GM18505 (cell line): ENCODE measurements around the gene GSK3A.

Experiments used
- ATAC-seq: cut with Tn5 transposase; IDR thresholded peaks from one replicate; pipeline ENCODE4 v1.9.1; 2021; ENCODE audit not compliant: unreplicated experiment
- POLR2A ChIP-seq: IDR thresholded peaks from 4 replicates; pipeline ENCODE4 v1.6.1; 2011; ENCODE audit warnings: borderline replicate concordance; ENCODE audit not compliant: insufficient read depth, insufficient read length; ENCODE audit errors: extremely low read depth

The GSK3A gene

GRCh38 chr19:42206871-42207755, 35.3 kb downstream of the GSK3A start:
- no peak for TF ChIP-seq POLR2A
- no peak for ATAC-seq

DNA sequence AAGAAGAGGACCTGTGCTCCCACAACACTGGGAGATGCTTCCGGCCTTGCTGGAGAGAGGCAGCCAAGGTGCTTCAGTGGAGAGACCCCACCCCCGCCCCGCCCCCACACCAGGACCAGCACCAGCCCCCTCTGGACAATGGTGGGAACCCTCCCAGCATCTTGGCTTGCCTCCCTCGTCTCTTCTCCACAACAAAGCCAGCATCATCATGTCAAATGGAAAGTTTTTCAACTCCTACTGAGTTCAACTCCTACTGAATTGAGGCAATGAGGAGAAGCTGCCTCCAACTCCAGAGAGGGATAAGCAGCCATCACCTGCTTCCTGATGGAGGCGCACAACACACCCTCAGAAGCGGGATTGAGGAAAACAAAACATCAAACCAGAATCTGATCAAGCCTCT, 37.7 kb downstream of the GSK3A start:
- no peak for TF ChIP-seq POLR2A
- no peak for ATAC-seq

GRCh38 chr19:42203700-42204099, 38.7 kb downstream of the GSK3A start:
- TF ChIP-seq POLR2A = no peak
- no peak for ATAC-seq

- TF ChIP-seq POLR2A = no peak
- no peak for ATAC-seq
Measured at GRCh38 chr19:42202290-42202880, 40.0 kb downstream of the GSK3A start.

GRCh38 chr19:42201489-42202289, 40.7 kb downstream of the GSK3A start:
- ATAC-seq = no peak

DNA sequence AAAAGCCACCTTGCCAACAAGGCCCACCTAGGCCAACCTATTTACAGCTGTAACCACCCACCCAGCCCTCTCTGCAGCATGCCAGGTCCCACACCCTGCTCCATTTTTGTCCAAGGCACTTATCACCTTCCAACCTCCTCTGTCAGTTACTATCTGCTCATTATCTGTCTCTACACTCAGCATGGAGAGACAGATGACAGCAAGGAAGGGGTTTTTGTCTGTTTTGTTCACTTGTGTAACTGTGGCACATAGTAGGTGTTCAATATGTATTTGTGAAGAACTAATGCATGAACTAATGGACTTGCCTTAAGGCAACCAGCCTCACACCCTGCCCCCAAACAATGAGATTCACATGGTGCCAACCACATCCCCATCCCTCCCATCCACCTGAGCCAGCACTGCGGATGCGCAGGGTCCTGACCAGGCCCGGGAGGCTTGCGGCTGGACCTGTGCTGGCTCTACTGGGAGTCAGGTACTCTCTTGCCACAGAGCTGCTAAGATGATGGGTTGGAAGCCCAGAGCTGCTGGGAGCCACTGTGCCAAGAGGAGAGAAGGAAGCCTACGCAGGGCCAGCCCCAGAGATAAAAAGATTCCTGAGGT, 42.2 kb downstream of the GSK3A start:
- no peak for ATAC-seq
- TF ChIP-seq POLR2A = no peak

More at GRCh38 chr19:42201489-42202289, 40.7 kb downstream of the GSK3A start:
- peak; percentile 66 for TF ChIP-seq POLR2A

GRCh38 chr19:42199440-42200115, 42.8 kb downstream of the GSK3A start:
- peak; percentile 34 for TF ChIP-seq POLR2A
- ATAC-seq = peak; percentile 26

DNA sequence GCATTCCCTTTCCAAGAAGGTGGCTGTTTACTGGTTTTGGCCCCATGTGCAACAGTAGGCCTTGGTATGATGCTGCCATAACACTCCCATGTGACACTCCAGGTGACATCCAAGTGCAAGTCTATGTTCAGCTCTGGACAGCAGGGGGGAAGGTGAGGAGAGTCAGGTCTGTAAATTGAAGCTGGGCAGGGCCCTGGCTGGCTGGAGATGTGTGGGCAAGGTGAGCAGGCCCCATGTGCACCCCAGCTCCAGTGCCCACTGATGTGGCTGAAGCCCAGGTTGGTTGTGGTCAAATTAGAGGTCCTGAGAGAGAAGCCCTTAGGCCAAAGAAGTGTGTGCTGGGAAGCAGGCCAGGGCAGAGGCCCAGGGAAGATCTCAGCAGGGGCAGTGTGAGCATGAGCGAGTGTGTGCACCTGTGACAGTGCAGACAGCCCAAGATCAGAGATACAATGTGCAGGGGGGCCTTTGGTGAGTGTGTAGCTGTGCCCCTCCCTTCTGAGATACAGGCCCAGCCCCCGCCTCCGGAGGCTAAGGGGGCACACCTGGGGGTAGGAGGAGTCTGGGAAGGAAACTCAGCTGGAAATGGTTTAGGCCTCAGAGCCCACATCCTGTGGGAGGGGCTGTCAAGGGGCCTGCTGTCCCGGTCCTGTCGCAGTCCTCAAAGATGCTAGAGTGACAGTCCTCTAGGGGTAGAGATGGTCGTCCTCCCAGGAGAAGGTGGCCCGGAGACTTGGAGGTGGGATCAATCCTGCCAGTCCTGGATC, 43.5 kb downstream of the GSK3A start:
- ATAC-seq = peak; percentile 47
- peak; percentile 63 for TF ChIP-seq POLR2A

- no peak for TF ChIP-seq POLR2A
- no peak for ATAC-seq
Measured at GRCh38 chr19:42197375-42197817, 45.0 kb downstream of the GSK3A start.

GRCh38 chr19:42196011-42197001, 46.1 kb downstream of the GSK3A start:
- no peak for TF ChIP-seq POLR2A
- ATAC-seq = no peak

DNA sequence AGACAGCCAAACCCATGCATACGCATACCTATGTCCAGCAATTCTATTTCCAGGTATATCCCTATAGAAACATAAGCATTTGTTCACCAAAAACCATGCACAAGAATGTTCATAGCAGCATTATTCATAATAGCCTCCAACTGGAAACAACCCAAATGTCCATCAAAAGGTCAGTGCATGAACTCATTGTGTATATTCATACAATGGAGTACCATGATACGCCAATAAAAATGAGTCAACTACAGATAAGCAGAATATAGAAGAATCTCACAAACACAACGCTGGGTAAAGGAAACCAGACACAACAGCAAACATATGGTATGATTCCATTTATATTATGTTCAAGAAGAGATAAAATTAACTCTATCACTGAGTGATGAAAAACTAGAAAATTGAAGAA, 48.7 kb downstream of the GSK3A start:
- TF ChIP-seq POLR2A = no peak
- no peak for ATAC-seq
